NCI-H1417 (cell line): ENCODE data around the gene FSTL4.
A peak's percentile ranks its signal among the peaks of the same experiment; 100 is the strongest.

Source experiments
- DNase-seq, 3 experiments: peaks; one replicate each; lab custom pipeline; 2025; lab: John Stamatoyannopoulos, UW

The FSTL4 gene

GRCh38 chr5:133514456-133514855, 97.9 kb downstream of the FSTL4 start:
- peak in 2 of 3 experiments; percentile 7 to 15 for DNase-seq

GRCh38 chr5:133512896-133513295, 99.4 kb downstream of the FSTL4 start:
- no peak for DNase-seq

GRCh38 chr5:133511653-133512235, 100.6 kb downstream of the FSTL4 start:
- DNase-seq: no peak

GRCh38 chr5:133510634-133511262, 101.6 kb downstream of the FSTL4 start:
- DNase-seq: no peak

GRCh38 chr5:133509742-133510079, 102.6 kb downstream of the FSTL4 start:
- DNase-seq: no peak

- no peak for DNase-seq
These were observed 103.2 kb downstream of the FSTL4 start for GRCh38 chr5:133508845-133509741.

GRCh38 chr5:133508331-133508730, 104.0 kb downstream of the FSTL4 start:
- no peak for DNase-seq

GRCh38 chr5:133506181-133506580, 106.2 kb downstream of the FSTL4 start:
- DNase-seq: peak in 2 of 3 experiments; percentile 14 to 61

GRCh38 chr5:133503511-133503910, 108.8 kb downstream of the FSTL4 start:
- no peak for DNase-seq

- DNase-seq: peak in 2 of 3 experiments; percentile 21 to 60
These were observed 112.4 kb downstream of the FSTL4 start for GRCh38 chr5:133499895-133500294.

- DNase-seq: no peak
These were observed 114.6 kb downstream of the FSTL4 start for GRCh38 chr5:133497608-133498348.

GRCh38 chr5:133496631-133497030, 115.7 kb downstream of the FSTL4 start:
- no peak for DNase-seq

GRCh38 chr5:133494923-133495246, 117.5 kb downstream of the FSTL4 start:
- DNase-seq: no peak

- DNase-seq: no peak
These were observed 118.0 kb downstream of the FSTL4 start for GRCh38 chr5:133494232-133494922.

GRCh38 chr5:133489632-133490031, 122.7 kb downstream of the FSTL4 start:
- DNase-seq: peak in 2 of 3 experiments; percentile 1 to 43

GRCh38 chr5:133487093-133487492, 125.2 kb downstream of the FSTL4 start:
- no peak for DNase-seq

- DNase-seq: no peak
These were observed 126.9 kb downstream of the FSTL4 start for GRCh38 chr5:133485468-133485867.

GRCh38 chr5:133483406-133484090, 128.8 kb downstream of the FSTL4 start:
- DNase-seq: no peak

GRCh38 chr5:133482028-133482427, 130.3 kb downstream of the FSTL4 start:
- no peak for DNase-seq

- DNase-seq: no peak
These were observed 131.5 kb downstream of the FSTL4 start for GRCh38 chr5:133480866-133481265.

- DNase-seq: no peak
These were observed 132.0 kb downstream of the FSTL4 start for GRCh38 chr5:133480366-133480765.
